SK-N-SH treated with all-trans-retinoic acid at 6 μM for 48 hours (cell line): Measurements from ENCODE around the gene CRIP2.

Source experiments
- ATAC-seq: fragments of 200-7000 bp; cut with Tn5 transposase; 3 replicates; pipeline ENCODE4 v1.9.1; 2020; ENCODE audit warnings: mild to moderate bottlenecking, moderate library complexity
- ARNTL ChIP-seq: fragments of 450-650 bp; formaldehyde crosslinking; IDR thresholded peaks from 2 replicates; pipeline ENCODE4 v1.5.0; 2020; ENCODE audit warnings: low read depth, mild to moderate bottlenecking, moderate library complexity, borderline replicate concordance
- BACH2 ChIP-seq: fragments of 250-450 bp; sonication (Bioruptor Pico); IDR thresholded peaks from 2 replicates; pipeline ENCODE4 v1.9.0; 2021; ENCODE audit warnings: mild to moderate bottlenecking, borderline replicate concordance
- CREB5 ChIP-seq: fragments of 250-450 bp; sonication (Bioruptor Pico); IDR thresholded peaks from 2 replicates; pipeline ENCODE4 v1.5.1; 2020; ENCODE audit warnings: low read depth, mild to moderate bottlenecking, moderate library complexity
- GLIS3 ChIP-seq: fragments of 250-450 bp; sonication (Bioruptor Pico); IDR thresholded peaks from 2 replicates; pipeline ENCODE4 v1.5.0; 2020; ENCODE audit warnings: mild to moderate bottlenecking, moderate library complexity
- ISL1 ChIP-seq: fragments of 250-450 bp; sonication (Bioruptor Pico); IDR thresholded peaks from 2 replicates; pipeline ENCODE4 v2.1.2; 2022; ENCODE audit warnings: mild to moderate bottlenecking, moderate library complexity
- OSR1 ChIP-seq: fragments of 250-450 bp; sonication (Bioruptor Pico); IDR thresholded peaks from 2 replicates; pipeline ENCODE4 v1.8.0; 2022; ENCODE audit warnings: moderate library complexity, mild to moderate bottlenecking, inconsistent platforms
- PATZ1 ChIP-seq: fragments of 250-450 bp; sonication (Bioruptor Pico); IDR thresholded peaks from 2 replicates; pipeline ENCODE4 v1.8.0; 2020; ENCODE audit warnings: mild to moderate bottlenecking, moderate library complexity, borderline replicate concordance
- PPARA ChIP-seq: fragments of 250-450 bp; sonication (Bioruptor Pico); IDR thresholded peaks from 2 replicates; pipeline ENCODE4 v1.5.0; 2020; ENCODE audit warnings: mild to moderate bottlenecking, borderline replicate concordance
- TCF4 ChIP-seq: fragments of 250-450 bp; sonication (Bioruptor Pico); IDR thresholded peaks from 2 replicates; pipeline ENCODE4 v1.8.0; 2021; ENCODE audit warnings: mild to moderate bottlenecking, moderate library complexity, borderline replicate concordance
- TOX ChIP-seq: fragments of 250-450 bp; sonication (Bioruptor Pico); IDR thresholded peaks from 2 replicates; pipeline ENCODE4 v1.8.0; 2021; ENCODE audit warnings: mild to moderate bottlenecking, moderate library complexity, borderline replicate concordance
- ZC3H10 ChIP-seq: fragments of 250-450 bp; sonication (Bioruptor Pico); IDR thresholded peaks from 2 replicates; pipeline ENCODE4 v1.5.1; 2021; ENCODE audit warnings: mild to moderate bottlenecking, moderate library complexity
- ZFP30 ChIP-seq: fragments of 450-650 bp; formaldehyde crosslinking; IDR thresholded peaks from 2 replicates; pipeline ENCODE4 v1.5.0; 2022; ENCODE audit warnings: mild to moderate bottlenecking, moderate library complexity
- ZNF565 ChIP-seq: fragments of 450-650 bp; formaldehyde crosslinking; conservative IDR thresholded peaks from 2 replicates; pipeline ENCODE4 v1.5.0; 2020; ENCODE audit warnings: low read depth, mild to moderate bottlenecking, moderate library complexity
- ZNF70 ChIP-seq: fragments of 450-650 bp; formaldehyde crosslinking; IDR thresholded peaks from 2 replicates; pipeline ENCODE4 v1.5.0; 2020; ENCODE audit warnings: mild to moderate bottlenecking, moderate library complexity
- ZNF8 ChIP-seq: fragments of 450-650 bp; formaldehyde crosslinking; IDR thresholded peaks from 2 replicates; pipeline ENCODE4 v1.5.0; 2020; ENCODE audit warnings: mild to moderate bottlenecking, moderate library complexity
- TF ChIP-seq, protein P1 (sequence below): fragments of 250-450 bp; sonication (Bioruptor Pico); IDR thresholded peaks from 2 replicates; pipeline ENCODE4 v1.5.0; 2020; ENCODE audit warnings: mild to moderate bottlenecking, moderate library complexity
- TF ChIP-seq, protein P2 (sequence below): fragments of 250-450 bp; sonication (Bioruptor Pico); IDR thresholded peaks from 2 replicates; pipeline ENCODE4 v1.5.1; 2021; ENCODE audit warnings: mild to moderate bottlenecking, moderate library complexity
- TF ChIP-seq, protein P3 (sequence below): fragments of 250-450 bp; sonication (Bioruptor Pico); IDR thresholded peaks from 2 replicates; pipeline ENCODE4 v1.8.0; 2021; ENCODE audit warnings: low read depth, mild to moderate bottlenecking, moderate library complexity, borderline replicate concordance

CRIP2 gene

DNA sequence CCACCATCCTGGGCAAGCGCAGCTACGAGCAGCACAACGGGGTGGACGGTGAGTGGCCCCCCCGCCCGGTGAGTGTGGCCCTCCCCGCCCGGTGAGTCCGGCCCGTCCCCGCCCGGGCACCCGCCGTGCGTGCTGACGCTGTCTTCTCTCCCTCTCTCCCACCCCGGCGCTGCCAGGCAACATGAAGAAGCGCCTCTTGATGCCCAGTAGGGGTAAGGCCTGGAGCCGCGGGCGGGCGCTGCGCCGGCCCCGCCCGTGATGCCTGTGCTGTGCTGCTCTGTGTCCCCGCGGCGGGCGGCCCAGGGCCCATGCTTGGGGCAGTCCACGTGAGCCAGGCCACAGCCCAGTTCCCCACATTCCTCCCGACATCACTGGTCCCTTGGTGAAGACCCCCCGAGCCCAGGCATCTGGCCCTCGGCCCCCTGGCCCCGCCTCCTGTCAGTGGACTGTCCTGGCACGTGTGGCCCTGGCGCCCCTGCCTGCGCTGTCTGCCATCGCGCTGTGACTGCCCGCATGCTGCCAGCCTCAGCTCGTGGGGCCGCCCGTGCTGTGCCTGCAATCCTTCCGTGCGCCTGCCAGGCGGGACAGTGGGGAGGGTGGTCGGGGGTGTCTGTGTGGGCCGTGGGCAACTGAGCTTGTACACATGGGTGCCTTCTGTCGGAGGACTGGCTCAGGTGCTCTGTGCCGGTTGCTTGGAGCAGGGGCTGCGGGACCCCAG, 7.9 kb upstream of the CRIP2 start:
- no peak for TF ChIP-seq ISL1 (CRISPR knock-in tag)
- no peak for TF ChIP-seq TOX (CRISPR knock-in tag)
- no peak for TF ChIP-seq OSR1
- no peak for TF ChIP-seq TCF4 (CRISPR knock-in tag)
- no peak for TF ChIP-seq GLIS3 (CRISPR knock-in tag)
- TF ChIP-seq PATZ1, result no peak
- TF ChIP-seq CREB5, result no peak
- TF ChIP-seq ARNTL (CRISPR knock-in tag), result no peak
- TF ChIP-seq ZNF565 (CRISPR knock-in tag), result no peak
- TF ChIP-seq, protein P1, sequence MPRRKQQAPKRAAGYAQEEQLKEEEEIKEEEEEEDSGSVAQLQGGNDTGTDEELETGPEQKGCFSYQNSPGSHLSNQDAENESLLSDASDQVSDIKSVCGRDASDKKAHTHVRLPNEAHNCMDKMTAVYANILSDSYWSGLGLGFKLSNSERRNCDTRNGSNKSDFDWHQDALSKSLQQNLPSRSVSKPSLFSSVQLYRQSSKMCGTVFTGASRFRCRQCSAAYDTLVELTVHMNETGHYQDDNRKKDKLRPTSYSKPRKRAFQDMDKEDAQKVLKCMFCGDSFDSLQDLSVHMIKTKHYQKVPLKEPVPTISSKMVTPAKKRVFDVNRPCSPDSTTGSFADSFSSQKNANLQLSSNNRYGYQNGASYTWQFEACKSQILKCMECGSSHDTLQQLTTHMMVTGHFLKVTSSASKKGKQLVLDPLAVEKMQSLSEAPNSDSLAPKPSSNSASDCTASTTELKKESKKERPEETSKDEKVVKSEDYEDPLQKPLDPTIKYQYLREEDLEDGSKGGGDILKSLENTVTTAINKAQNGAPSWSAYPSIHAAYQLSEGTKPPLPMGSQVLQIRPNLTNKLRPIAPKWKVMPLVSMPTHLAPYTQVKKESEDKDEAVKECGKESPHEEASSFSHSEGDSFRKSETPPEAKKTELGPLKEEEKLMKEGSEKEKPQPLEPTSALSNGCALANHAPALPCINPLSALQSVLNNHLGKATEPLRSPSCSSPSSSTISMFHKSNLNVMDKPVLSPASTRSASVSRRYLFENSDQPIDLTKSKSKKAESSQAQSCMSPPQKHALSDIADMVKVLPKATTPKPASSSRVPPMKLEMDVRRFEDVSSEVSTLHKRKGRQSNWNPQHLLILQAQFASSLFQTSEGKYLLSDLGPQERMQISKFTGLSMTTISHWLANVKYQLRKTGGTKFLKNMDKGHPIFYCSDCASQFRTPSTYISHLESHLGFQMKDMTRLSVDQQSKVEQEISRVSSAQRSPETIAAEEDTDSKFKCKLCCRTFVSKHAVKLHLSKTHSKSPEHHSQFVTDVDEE (CRISPR knock-in tag), result no peak
- no peak for TF ChIP-seq BACH2 (CRISPR knock-in tag)
- TF ChIP-seq PPARA (CRISPR knock-in tag), result no peak
- TF ChIP-seq ZFP30 (CRISPR knock-in tag), result no peak
- TF ChIP-seq, protein P2, sequence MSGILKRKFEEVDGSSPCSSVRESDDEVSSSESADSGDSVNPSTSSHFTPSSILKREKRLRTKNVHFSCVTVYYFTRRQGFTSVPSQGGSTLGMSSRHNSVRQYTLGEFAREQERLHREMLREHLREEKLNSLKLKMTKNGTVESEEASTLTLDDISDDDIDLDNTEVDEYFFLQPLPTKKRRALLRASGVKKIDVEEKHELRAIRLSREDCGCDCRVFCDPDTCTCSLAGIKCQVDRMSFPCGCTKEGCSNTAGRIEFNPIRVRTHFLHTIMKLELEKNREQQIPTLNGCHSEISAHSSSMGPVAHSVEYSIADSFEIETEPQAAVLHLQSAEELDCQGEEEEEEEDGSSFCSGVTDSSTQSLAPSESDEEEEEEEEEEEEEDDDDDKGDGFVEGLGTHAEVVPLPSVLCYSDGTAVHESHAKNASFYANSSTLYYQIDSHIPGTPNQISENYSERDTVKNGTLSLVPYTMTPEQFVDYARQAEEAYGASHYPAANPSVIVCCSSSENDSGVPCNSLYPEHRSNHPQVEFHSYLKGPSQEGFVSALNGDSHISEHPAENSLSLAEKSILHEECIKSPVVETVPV (CRISPR knock-in tag), result no peak
- TF ChIP-seq, protein P3, sequence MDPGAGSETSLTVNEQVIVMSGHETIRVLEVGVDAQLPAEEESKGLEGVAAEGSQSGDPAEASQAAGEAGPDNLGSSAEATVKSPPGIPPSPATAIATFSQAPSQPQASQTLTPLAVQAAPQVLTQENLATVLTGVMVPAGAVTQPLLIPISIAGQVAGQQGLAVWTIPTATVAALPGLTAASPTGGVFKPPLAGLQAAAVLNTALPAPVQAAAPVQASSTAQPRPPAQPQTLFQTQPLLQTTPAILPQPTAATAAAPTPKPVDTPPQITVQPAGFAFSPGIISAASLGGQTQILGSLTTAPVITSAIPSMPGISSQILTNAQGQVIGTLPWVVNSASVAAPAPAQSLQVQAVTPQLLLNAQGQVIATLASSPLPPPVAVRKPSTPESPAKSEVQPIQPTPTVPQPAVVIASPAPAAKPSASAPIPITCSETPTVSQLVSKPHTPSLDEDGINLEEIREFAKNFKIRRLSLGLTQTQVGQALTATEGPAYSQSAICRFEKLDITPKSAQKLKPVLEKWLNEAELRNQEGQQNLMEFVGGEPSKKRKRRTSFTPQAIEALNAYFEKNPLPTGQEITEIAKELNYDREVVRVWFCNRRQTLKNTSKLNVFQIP (CRISPR knock-in tag), result no peak
- ATAC-seq, result no peak

- ATAC-seq, result no peak
- no peak for TF ChIP-seq ZNF565 (CRISPR knock-in tag)
- TF ChIP-seq ZNF8, result no peak
These were observed 7.2 kb upstream of the CRIP2 start for GRCh38 chr14:105467249-105467941.

DNA sequence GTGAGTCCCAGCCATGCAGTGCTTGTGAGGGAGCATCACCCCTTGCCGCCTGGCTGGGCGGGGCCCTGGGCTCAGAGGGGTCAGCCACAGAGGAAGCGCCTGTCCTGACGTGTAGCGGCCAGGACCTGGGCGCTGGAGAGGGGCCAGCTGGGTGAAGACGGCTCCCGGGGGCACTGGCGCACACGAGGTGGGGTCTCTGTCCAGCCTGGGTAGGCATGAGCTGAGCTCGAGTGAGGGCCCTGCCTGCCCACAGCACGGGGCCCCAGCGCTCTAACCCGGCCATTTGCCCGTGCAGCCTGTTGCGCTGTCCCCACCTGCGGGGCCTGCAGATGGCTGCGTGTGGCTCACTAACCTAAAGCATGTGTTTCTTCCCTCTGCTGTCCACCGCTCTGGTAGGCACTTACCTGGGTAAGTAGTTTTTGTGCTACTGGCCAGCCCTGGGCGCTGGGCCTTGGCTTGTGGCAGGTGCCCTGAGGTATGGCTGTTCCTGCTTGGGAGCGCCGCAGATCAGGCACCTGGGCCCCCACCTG, 6.6 kb upstream of the CRIP2 start:
- no peak for ATAC-seq
- no peak for TF ChIP-seq PATZ1
- no peak for TF ChIP-seq OSR1
- TF ChIP-seq ZC3H10 (CRISPR knock-in tag), result no peak
- no peak for TF ChIP-seq ZNF70 (CRISPR knock-in tag)
- no peak for TF ChIP-seq PPARA (CRISPR knock-in tag)
- TF ChIP-seq TOX (CRISPR knock-in tag), result no peak
- TF ChIP-seq BACH2 (CRISPR knock-in tag), result no peak
